Kidney (tissue), 14 donors: ENCODE results near the gene SACS. TPM values are rescaled to one million over a fixed set of nuclear protein-coding genes. Genes with fewer than 3 reads are reported as not detected.

Experiments
- DNase-seq, 5 donors: peaks; one replicate each; pipeline ENCODE4 v3.0.0-alpha.2; 2013 to 2020
- FAIRE-seq: peaks from 2 replicates; lab custom pipeline; 2012; peaks lifted over from hg19 to GRCh38; lab: Jason Lieb, UNC
- H3K27ac ChIP-seq, 2 donors: one replicate each; pipeline ENCODE4 v1.7.0; 2013; ENCODE audit warnings: low read depth in 2 of 2, low read length in 2 of 2, inconsistent platforms in 1 of 2
- H3K27me3 ChIP-seq: one replicate; pipeline ENCODE4 v1.7.1; 2013; ENCODE audit warnings: low read length, inconsistent platforms; ENCODE audit not compliant: control insufficient read depth, insufficient read depth
- H3K36me3 ChIP-seq, 3 donors: one replicate each; pipeline versions ENCODE4 v1.7.0 to v1.7.1; 2013; ENCODE audit warnings: low read length in 3 of 3, control low read depth in 1 of 3, inconsistent platforms in 1 of 3; ENCODE audit not compliant: insufficient read depth in 3 of 3, control insufficient read depth in 2 of 3
- H3K4me1 ChIP-seq, 3 donors: one replicate each; pipeline versions ENCODE4 v1.7.0 to v1.7.1; 2013; ENCODE audit warnings: low read length in 3 of 3, inconsistent platforms in 1 of 3, low read depth in 1 of 3; ENCODE audit not compliant: control insufficient read depth in 2 of 3, insufficient read depth in 2 of 3
- H3K4me3 ChIP-seq, 3 donors: one replicate each; pipeline versions ENCODE4 v1.7.0 to v1.8.1; 2013; ENCODE audit warnings: low read length in 3 of 3, control low read depth in 1 of 3, inconsistent platforms in 1 of 3
- H3K9ac ChIP-seq, 3 donors: one replicate each; pipeline versions ENCODE4 v1.7.0 to v1.7.1; 2013; ENCODE audit warnings: low read length in 3 of 3, control low read depth in 1 of 3, inconsistent platforms in 1 of 3
- H3K9me3 ChIP-seq, 3 donors: one replicate each; pipeline versions ENCODE4 v1.7.0 to v1.7.1; 2013; ENCODE audit warnings: low read length in 3 of 3, control low read depth in 1 of 3, inconsistent platforms in 1 of 3; ENCODE audit not compliant: control insufficient read depth in 2 of 3, insufficient read depth in 1 of 3
- CTCF ChIP-seq: IDR thresholded peaks from 3 replicates; pipeline ENCODE4 v1.5.1; 2012; ENCODE audit warnings: mild to moderate bottlenecking, moderate library complexity, borderline replicate concordance; ENCODE audit not compliant: insufficient read depth; ENCODE audit errors: extremely low read depth
- intact Hi-C: fragments of 100-400 bp; cut with DNase I; formaldehyde crosslinking; loops from one replicate; pipeline ENCODE4 v1.11.1; 2022
- polyA plus RNA-seq: library from polyadenylated mRNA; stranded (reverse); fragments of 350-450 nt; fragmentation: Illumina TruSeq; extraction: RNeasy Lipid Tissue Mini Kit (QIAGEN cat#74804); gene quantifications from one replicate; pipeline ENCODE4 v1.2.3, GENCODE V29; 2014; ENCODE audit warnings: low read depth, low replicate concordance; ENCODE audit not compliant: insufficient read depth
- total RNA-seq: library from RNA; stranded (reverse); fragmentation: NEBNext Ultra II Directional; extraction: Animal tissue kit (Norgen Biotek cat#: 25700); gene quantifications from one replicate; pipeline ENCODE4 v1.2.1, GENCODE V29; 2021
- donor health status: control.
- donor health status: control.
- donor health status: control.
- donor health status: control.
- donor health status: control.
- donor health status: DM: yes; HTN: yes; CAD: no.
- donor health status: Normal renal cell carcinoma (clear cell type).

The SACS gene
- total and polyA plus RNA-seq, 2 donors from 2014 or later: 0.58 to 12.5 TPM

- intact Hi-C loops: no loop called here
- H3K4me3 ChIP-seq: no peak overlapping the region
- FAIRE-seq (no peak), DNase-seq (no peak)
- H3K27me3 ChIP-seq: no peaks in the 10 kb centered on the region
- no peaks in the 10 kb centered on the region for H3K36me3 ChIP-seq
- no peak overlapping the region for H3K27ac ChIP-seq
- no peaks in the 10 kb centered on the region for H3K4me1 ChIP-seq
- peaks cover 0 to 7% (median 0%) of the 10 kb centered on the region in 3 donors for H3K9me3 ChIP-seq
- no peak for TF ChIP-seq CTCF
- H3K9ac ChIP-seq: no peak overlapping the region
These were observed 103.1 kb downstream of the SACS start for GRCh38 chr13:23330356-23330755.

- intact Hi-C loops: no loop called here
- Histone ChIP-seq H3K27ac (no peak overlapping the region), H3K36me3 (no peaks in the 10 kb centered on the region), H3K4me1 (no peaks in the 10 kb centered on the region), H3K9ac (no peak overlapping the region), H3K9me3 (no peaks in the 10 kb centered on the region), H3K4me3 (no peak overlapping the region), H3K27me3 (no peaks in the 10 kb centered on the region)
- TF ChIP-seq CTCF: no peak
- DNase-seq (no peak), FAIRE-seq (no peak)
These were observed 108.3 kb downstream of the SACS start for GRCh38 chr13:23325191-23325590.

DNA sequence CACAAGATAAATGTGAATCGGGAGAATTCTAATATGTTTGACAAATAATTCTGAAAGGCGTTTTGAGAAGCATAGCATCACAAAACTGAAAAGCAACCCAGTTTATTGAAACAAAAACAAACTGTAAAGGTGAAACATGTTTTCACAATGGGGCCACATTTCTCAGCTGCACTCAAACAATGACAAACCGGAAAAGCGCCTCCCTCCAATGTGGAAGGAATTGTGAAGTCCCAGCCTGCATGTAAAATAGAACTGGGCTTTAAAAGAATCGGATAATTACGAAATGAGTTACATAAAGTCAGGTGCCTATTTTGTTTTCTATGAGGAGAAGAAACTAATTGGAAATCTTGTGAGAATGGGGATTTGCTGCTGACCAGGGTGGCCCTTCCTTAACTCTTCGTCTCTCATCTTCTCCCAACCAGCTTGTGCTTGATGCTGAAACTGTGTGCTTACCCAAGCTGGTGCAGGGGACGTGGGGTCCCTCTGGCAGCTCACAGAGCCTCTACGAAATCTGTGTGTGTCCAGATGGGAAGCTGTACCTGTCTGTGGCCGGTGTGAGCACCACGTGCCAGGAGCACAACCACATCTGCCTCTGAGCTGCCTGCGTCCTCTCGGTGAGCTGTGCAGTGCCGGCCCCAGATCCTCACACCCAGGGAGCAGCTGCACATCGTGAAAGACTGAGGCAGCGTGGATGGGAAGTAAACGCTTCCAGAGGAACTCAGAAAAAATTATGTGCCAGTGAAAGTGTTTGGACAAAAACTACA lies 109.4 kb downstream of the SACS start:
- TF ChIP-seq CTCF: no peak
- FAIRE-seq (no peak), DNase-seq (peak in 1 of 5 donors; percentile 13)
- Histone ChIP-seq H3K4me3 (no peak overlapping the region), H3K4me1 (no peaks in the 10 kb centered on the region), H3K9me3 (no peaks in the 10 kb centered on the region), H3K9ac (no peak overlapping the region), H3K27ac (no peak overlapping the region), H3K27me3 (no peaks in the 10 kb centered on the region), H3K36me3 (no peaks in the 10 kb centered on the region)
- intact Hi-C loops: no loop called here
